Endothelial cell (in vitro differentiated cells): Measurements from ENCODE around the gene PSME2. TPM values are rescaled to one million over a fixed set of nuclear protein-coding genes. Genes with fewer than 3 reads are reported as not detected.
A peak's percentile ranks its signal among the peaks of the same experiment; 100 is the strongest.

Source experiments
- DNase-seq: peaks from one replicate; pipeline ENCODE4 v3.0.0; 2021; ENCODE audit warnings: low spot score
- H3K27ac Mint-ChIP-seq: one replicate; pipeline ENCODE4 v1.8.0; 2021; ENCODE audit warnings: mixed read lengths, inconsistent platforms; ENCODE audit not compliant: unreplicated experiment
- H3K27me3 Mint-ChIP-seq: one replicate; pipeline ENCODE4 v1.8.0; 2021; ENCODE audit warnings: mild to moderate bottlenecking, moderate library complexity, mixed read lengths, inconsistent platforms; ENCODE audit not compliant: unreplicated experiment
- H3K36me3 Mint-ChIP-seq: one replicate; pipeline ENCODE4 v1.8.0; 2021; ENCODE audit warnings: mild to moderate bottlenecking, low read depth, mixed read lengths, inconsistent platforms; ENCODE audit not compliant: unreplicated experiment
- H3K4me1 Mint-ChIP-seq: one replicate; pipeline ENCODE4 v1.8.0; 2021; ENCODE audit warnings: mild to moderate bottlenecking, mixed read lengths, inconsistent platforms; ENCODE audit not compliant: unreplicated experiment
- H3K4me3 Mint-ChIP-seq: one replicate; pipeline ENCODE4 v1.8.0; 2021; ENCODE audit warnings: mild to moderate bottlenecking, mixed read lengths, inconsistent platforms; ENCODE audit not compliant: unreplicated experiment
- H3K9me3 Mint-ChIP-seq: one replicate; pipeline ENCODE4 v1.8.0; 2021; ENCODE audit warnings: mixed read lengths, inconsistent platforms; ENCODE audit not compliant: unreplicated experiment
- CTCF ChIP-seq: fragments of 200-600 bp; sonication (generic); IDR thresholded peaks from one replicate; pipeline ENCODE4 v1.5.0; 2021; ENCODE audit warnings: antibody characterized with exemption; ENCODE audit not compliant: unreplicated experiment
- microRNA-seq: library from miRNA; unstranded; fragments of <30 nt; microRNA quantifications from one replicate; pipeline ENCODE4, GENCODE V29; 2020; ENCODE audit not compliant: unreplicated experiment
- total RNA-seq: library from RNA; stranded (reverse); fragmentation: NEBNext Ultra II Directional; extraction: Animal tissue kit (Norgen Biotek cat#: 25700); gene quantifications from one replicate; pipeline ENCODE4 v1.2.1, GENCODE V29; 2021; ENCODE audit not compliant: unreplicated experiment

The PSME2 gene
- total RNA-seq, 1 donor from 2014 or later: 73.6 TPM

GRCh38 chr14:24095271-24096068 lies 50.9 kb downstream of the PSME2 start:
- H3K27me3 Mint-ChIP-seq: peaks cover 10% of the 10 kb centered on the region
- peak overlapping the region; percentile 95 for H3K4me3 Mint-ChIP-seq
- TF ChIP-seq CTCF: no peak
- peak; percentile 12 for DNase-seq
- peak overlapping the region; percentile 74 for H3K27ac Mint-ChIP-seq
- H3K4me1 Mint-ChIP-seq: peaks cover 18% of the 10 kb centered on the region
- H3K36me3 Mint-ChIP-seq: peaks cover 8% of the 10 kb centered on the region
- H3K9me3 Mint-ChIP-seq: no peaks in the 10 kb centered on the region

- Mint-ChIP-seq H3K4me1 (peaks cover 18% of the 10 kb centered on the region), H3K27me3 (peaks cover 10% of the 10 kb centered on the region), H3K36me3 (peaks cover 8% of the 10 kb centered on the region), H3K9me3 (no peaks in the 10 kb centered on the region), H3K4me3 (peak overlapping the region; percentile 95), H3K27ac (peak overlapping the region; percentile 74)
- TF ChIP-seq CTCF: no peak
- DNase-seq: peak; percentile 13
Measured at GRCh38 chr14:24094841-24095270, 51.6 kb downstream of the PSME2 start.

- peak within 1 kb of the TSS; percentile 74 for H3K27ac Mint-ChIP-seq
- TF ChIP-seq CTCF: no peak
- peak within 1 kb of the TSS; percentile 95 for H3K4me3 Mint-ChIP-seq
- DNase-seq: peak; percentile 63
- H3K27me3 Mint-ChIP-seq: peaks cover 10% of the 10 kb centered on the region
- peaks cover 18% of the 10 kb centered on the region for H3K4me1 Mint-ChIP-seq
- H3K36me3 Mint-ChIP-seq: peaks cover 8% of the 10 kb centered on the region
- H3K9me3 Mint-ChIP-seq: no peaks in the 10 kb centered on the region
Measured at GRCh38 chr14:24093901-24094840, 52.2 kb downstream of the PSME2 start, which contains the start of gene PCK2. Gene PCK2 (plus strand): TSS chr14:24094311. CDS start chr14:24094406, 95 bp downstream.

Small RNA genes lying within 50 kb of the gene (microRNA-seq; reads per million reads assigned to microRNA genes)
- gene MIR7703: not detected

Other genes starting within 250 kb of the PSME2 start
- gene DHRS4, start 192.8 kb downstream of the PSME2 start, total RNA-seq: 18.9 TPM
- 19.2 TPM for gene DHRS4L2, start 157.7 kb downstream of the PSME2 start, total RNA-seq
- 1.4 TPM for gene CARMIL3, start 94.6 kb downstream of the PSME2 start, total RNA-seq
- not detected for gene CPNE6, start 75.0 kb downstream of the PSME2 start, total RNA-seq
- 23.9 TPM for gene PCK2, start 52.3 kb downstream of the PSME2 start, total RNA-seq
- 38.2 TPM for gene DCAF11, start 31.8 kb downstream of the PSME2 start, total RNA-seq
- gene NRL, start 31.7 kb downstream of the PSME2 start, total RNA-seq: 1.2 TPM
- gene FITM1, start 16.0 kb downstream of the PSME2 start, total RNA-seq: 0.59 TPM
- 43.6 TPM for gene PSME1, start 10.4 kb downstream of the PSME2 start, total RNA-seq
- 16.7 TPM for gene EMC9, start 5.0 kb downstream of the PSME2 start, total RNA-seq
- gene RNF31, start 888 bp upstream of the PSME2 start, total RNA-seq: 90.2 TPM
- gene IRF9, start 14.7 kb upstream of the PSME2 start, total RNA-seq: 25.7 TPM
- gene REC8, start 25.5 kb upstream of the PSME2 start, total RNA-seq: 31.8 TPM
- 29.0 TPM for gene IPO4, start 42.2 kb upstream of the PSME2 start, total RNA-seq
- 41.8 TPM for gene TM9SF1, start 48.8 kb upstream of the PSME2 start, total RNA-seq
- gene TSSK4, start 59.1 kb upstream of the PSME2 start, total RNA-seq: not detected
- 34.3 TPM for gene CHMP4A, start 66.9 kb upstream of the PSME2 start, total RNA-seq
- 17.4 TPM for gene MDP1, start 69.5 kb upstream of the PSME2 start, total RNA-seq
- gene NEDD8, start 85.8 kb upstream of the PSME2 start, total RNA-seq: 154 TPM
- gene GMPR2, start 86.3 kb upstream of the PSME2 start, total RNA-seq: 61.3 TPM
- gene TINF2, start 96.0 kb upstream of the PSME2 start, total RNA-seq: 25.4 TPM
- gene TGM1, start 116.6 kb upstream of the PSME2 start, total RNA-seq: 1.7 TPM
- gene RABGGTA, start 125.0 kb upstream of the PSME2 start, total RNA-seq: 17.7 TPM
- gene DHRS1, start 153.2 kb upstream of the PSME2 start, total RNA-seq: 17.7 TPM
- gene NOP9, start 153.2 kb upstream of the PSME2 start, total RNA-seq: 27.2 TPM
- 0.82 TPM for gene CIDEB, start 161.4 kb upstream of the PSME2 start, total RNA-seq
- 13.3 TPM for gene LTB4R2, start 163.5 kb upstream of the PSME2 start, total RNA-seq
- 9.5 TPM for gene LTB4R, start 164.9 kb upstream of the PSME2 start, total RNA-seq
- gene ADCY4, start 188.5 kb upstream of the PSME2 start, total RNA-seq: 74.6 TPM
- 2.6 TPM for gene RIPK3, start 193.4 kb upstream of the PSME2 start, total RNA-seq
- gene NFATC4, start 221.6 kb upstream of the PSME2 start, total RNA-seq: 42.4 TPM